HepG2 (cell line): Measurements from ENCODE around the gene THADA. TPM values are rescaled to one million over a fixed set of nuclear protein-coding genes. Genes with fewer than 3 reads are reported as not detected.

Source experiments
- ARID2 ChIP-seq: sonication (generic); formaldehyde crosslinking; IDR thresholded peaks from 2 replicates; pipeline ENCODE4 v1.8.1; 2022; ENCODE audit warnings: mild to moderate bottlenecking, missing genetic modification reagents, borderline replicate concordance
- CENPT ChIP-seq: sonication (generic); formaldehyde crosslinking; IDR thresholded peaks from 2 replicates; pipeline ENCODE4 v1.8.0; 2022; ENCODE audit warnings: low read depth, mild to moderate bottlenecking, moderate library complexity, missing genetic modification reagents
- EED ChIP-seq: sonication (generic); formaldehyde crosslinking; IDR thresholded peaks from 2 replicates; pipeline ENCODE4 v1.5.0; 2020; ENCODE audit warnings: mild to moderate bottlenecking, missing genetic modification reagents
- HIVEP1 ChIP-seq: sonication (generic); formaldehyde crosslinking; IDR thresholded peaks from 2 replicates; pipeline ENCODE4 v1.4.0; 2020; ENCODE audit warnings: mild to moderate bottlenecking, missing genetic modification reagents
- HMG20B ChIP-seq: conservative IDR thresholded peaks from 2 replicates; pipeline ENCODE4 v1.6.1; 2016; ENCODE audit warnings: missing genetic modification reagents, missing compliant biosample characterization
- JUN ChIP-seq: sonication (generic); formaldehyde crosslinking; IDR thresholded peaks from 2 replicates; pipeline ENCODE4 v1.4.0; 2020; ENCODE audit warnings: mild to moderate bottlenecking, missing genetic modification reagents
- NCOR1 ChIP-seq: fragments of 200-600 bp; sonication (generic); IDR thresholded peaks from 2 replicates; pipeline ENCODE4 v1.7.0; 2017; ENCODE audit warnings: antibody characterized with exemption, low read length, borderline replicate concordance
- RFX3 ChIP-seq: IDR thresholded peaks from 2 replicates; pipeline ENCODE4 v1.6.1; 2016; ENCODE audit warnings: missing biosample characterization, missing genetic modification reagents
- SOX13 ChIP-seq, 3 experiments: fragments of 450-650 bp in 1 of 3; sonication (generic) in 1 of 3; formaldehyde crosslinking in 1 of 3; IDR thresholded peaks in 2 of 3; conservative IDR thresholded peaks in 1 of 3; 2 replicates each; pipeline versions ENCODE4 v1.5.0 to v1.6.1; 2016 to 2020; ENCODE audit warnings: antibody characterized with exemption in 1 of 3, mild to moderate bottlenecking in 1 of 3, missing compliant biosample characterization in 1 of 3, missing genetic modification reagents in 1 of 3, moderate library complexity in 1 of 3
- STAT5B ChIP-seq: sonication (generic); formaldehyde crosslinking; IDR thresholded peaks from 2 replicates; pipeline ENCODE4 v1.4.0; 2020; ENCODE audit warnings: missing genetic modification reagents
- ZBTB7A ChIP-seq: sonication (generic); formaldehyde crosslinking; IDR thresholded peaks from 2 replicates; pipeline ENCODE4 v1.8.0; 2022; ENCODE audit warnings: mild to moderate bottlenecking, missing genetic modification reagents
- ZC3H4 ChIP-seq: sonication (generic); formaldehyde crosslinking; IDR thresholded peaks from 2 replicates; pipeline ENCODE4 v1.4.0; 2020; ENCODE audit warnings: missing genetic modification reagents, borderline replicate concordance
- ZFX ChIP-seq: sonication (generic); formaldehyde crosslinking; IDR thresholded peaks from 2 replicates; pipeline ENCODE4 v1.4.0; 2020; ENCODE audit warnings: mild to moderate bottlenecking, low read depth, missing genetic modification reagents, moderate library complexity
- ZNF205 ChIP-seq: IDR thresholded peaks from 2 replicates; pipeline ENCODE4 v1.6.1; 2018; ENCODE audit warnings: missing biosample characterization, missing genetic modification reagents
- ZNF235 ChIP-seq: sonication (generic); formaldehyde crosslinking; IDR thresholded peaks from 2 replicates; pipeline ENCODE4 v1.8.1; 2023; ENCODE audit warnings: mild to moderate bottlenecking, missing genetic modification reagents, borderline replicate concordance
- ZNF251 ChIP-seq: sonication (generic); formaldehyde crosslinking; IDR thresholded peaks from 2 replicates; pipeline ENCODE4 v1.9.0; 2021; ENCODE audit warnings: mild to moderate bottlenecking, missing genetic modification reagents
- ZNF460 ChIP-seq: sonication (generic); formaldehyde crosslinking; IDR thresholded peaks from 2 replicates; pipeline ENCODE4 v1.5.1; 2020; ENCODE audit warnings: missing genetic modification reagents, mild to moderate bottlenecking, borderline replicate concordance
- ZNF510 ChIP-seq: sonication (generic); formaldehyde crosslinking; IDR thresholded peaks from 2 replicates; pipeline ENCODE4 v1.4.0; 2020; ENCODE audit warnings: low read depth, mild to moderate bottlenecking, missing genetic modification reagents
- ZNF556 ChIP-seq: sonication (generic); formaldehyde crosslinking; IDR thresholded peaks from 2 replicates; pipeline ENCODE4 v1.4.0; 2020; ENCODE audit warnings: mild to moderate bottlenecking, missing genetic modification reagents, borderline replicate concordance
- ZNF570 ChIP-seq: sonication (generic); formaldehyde crosslinking; IDR thresholded peaks from 2 replicates; pipeline ENCODE4 v1.4.0; 2020; ENCODE audit warnings: mild to moderate bottlenecking, missing genetic modification reagents, borderline replicate concordance
- ZNF607 ChIP-seq: sonication (generic); formaldehyde crosslinking; IDR thresholded peaks from 2 replicates; pipeline ENCODE4 v1.5.1; 2020; ENCODE audit warnings: missing genetic modification reagents, mild to moderate bottlenecking, borderline replicate concordance
- ZNF724P ChIP-seq: sonication (generic); formaldehyde crosslinking; IDR thresholded peaks from 2 replicates; pipeline ENCODE4 v1.8.0; 2022; ENCODE audit warnings: missing genetic modification reagents, borderline replicate concordance
- polyA plus RNA-seq, 8 experiments: library from polyadenylated mRNA; depleted of rRNA in 3 of 8; stranded (reverse) in 7 of 8; unstranded in 1 of 8; fragments of >200 nt; fragmentation: Illumina TruSeq in 4 of 8; extraction: Trizol in 4 of 8; gene quantifications; 2 replicates each; pipeline versions ENCODE4 v1.2.1 to v1.2.3, GENCODE V29; 2011 to 2016; ENCODE audit warnings: low read depth in 4 of 8, missing spikeins in 1 of 8, mixed read lengths in 1 of 8; ENCODE audit not compliant: insufficient read depth in 1 of 8
- total RNA-seq, 5 experiments: library from RNA; depleted of rRNA; stranded (reverse); fragments of >200 nt; fragmentation: Illumina TruSeq; extraction: Trizol; gene quantifications; 2 replicates each; pipeline ENCODE4 v1.2.3, GENCODE V29; 2016; ENCODE audit warnings: low read depth in 1 of 5
- TF ChIP-seq, protein P1 (sequence below): sonication (generic); formaldehyde crosslinking; IDR thresholded peaks from 2 replicates; pipeline ENCODE4 v1.4.0; 2020; ENCODE audit warnings: missing genetic modification reagents
- TF ChIP-seq, protein P2 (sequence below): sonication (generic); formaldehyde crosslinking; IDR thresholded peaks from 2 replicates; pipeline ENCODE4 v1.8.0; 2022; ENCODE audit warnings: mild to moderate bottlenecking, missing genetic modification reagents
- TF ChIP-seq, protein P3 (sequence below): sonication (generic); formaldehyde crosslinking; IDR thresholded peaks from 2 replicates; pipeline ENCODE4 v1.8.0; 2022; ENCODE audit warnings: low read depth, missing genetic modification reagents

The THADA gene
- total and polyA plus RNA-seq, 2 of the 13 experiments (the other 11 are each of a cell fraction or from before 2014, with no cell fraction given), result 12.7 to 21.7 TPM

- TF ChIP-seq ZNF570, result no peak
- TF ChIP-seq, protein P1, sequence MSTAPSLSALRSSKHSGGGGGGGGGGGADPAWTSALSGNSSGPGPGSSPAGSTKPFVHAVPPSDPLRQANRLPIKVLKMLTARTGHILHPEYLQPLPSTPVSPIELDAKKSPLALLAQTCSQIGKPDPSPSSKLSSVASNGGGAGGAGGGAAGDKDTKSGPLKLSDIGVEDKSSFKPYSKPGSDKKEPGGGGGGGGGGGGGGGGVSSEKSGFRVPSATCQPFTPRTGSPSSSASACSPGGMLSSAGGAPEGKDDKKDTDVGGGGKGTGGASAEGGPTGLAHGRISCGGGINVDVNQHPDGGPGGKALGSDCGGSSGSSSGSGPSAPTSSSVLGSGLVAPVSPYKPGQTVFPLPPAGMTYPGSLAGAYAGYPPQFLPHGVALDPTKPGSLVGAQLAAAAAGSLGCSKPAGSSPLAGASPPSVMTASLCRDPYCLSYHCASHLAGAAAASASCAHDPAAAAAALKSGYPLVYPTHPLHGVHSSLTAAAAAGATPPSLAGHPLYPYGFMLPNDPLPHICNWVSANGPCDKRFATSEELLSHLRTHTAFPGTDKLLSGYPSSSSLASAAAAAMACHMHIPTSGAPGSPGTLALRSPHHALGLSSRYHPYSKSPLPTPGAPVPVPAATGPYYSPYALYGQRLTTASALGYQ (CRISPR knock-in tag), result 0 out of 2 replicates have a peak, but pooled peaks have one; percentile 45
- TF ChIP-seq ZBTB7A (CRISPR knock-in tag), result peak; percentile 96
- TF ChIP-seq JUN (CRISPR knock-in tag), result 0 out of 2 replicates have a peak, but pooled peaks have one; percentile 8
- TF ChIP-seq ZC3H4, result peak; percentile 68; the same call in 1 of the 2 replicates
- TF ChIP-seq ZNF460, result no peak
- TF ChIP-seq, protein P2, sequence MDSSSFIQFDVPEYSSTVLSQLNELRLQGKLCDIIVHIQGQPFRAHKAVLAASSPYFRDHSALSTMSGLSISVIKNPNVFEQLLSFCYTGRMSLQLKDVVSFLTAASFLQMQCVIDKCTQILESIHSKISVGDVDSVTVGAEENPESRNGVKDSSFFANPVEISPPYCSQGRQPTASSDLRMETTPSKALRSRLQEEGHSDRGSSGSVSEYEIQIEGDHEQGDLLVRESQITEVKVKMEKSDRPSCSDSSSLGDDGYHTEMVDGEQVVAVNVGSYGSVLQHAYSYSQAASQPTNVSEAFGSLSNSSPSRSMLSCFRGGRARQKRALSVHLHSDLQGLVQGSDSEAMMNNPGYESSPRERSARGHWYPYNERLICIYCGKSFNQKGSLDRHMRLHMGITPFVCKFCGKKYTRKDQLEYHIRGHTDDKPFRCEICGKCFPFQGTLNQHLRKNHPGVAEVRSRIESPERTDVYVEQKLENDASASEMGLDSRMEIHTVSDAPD (CRISPR knock-in tag), result peak; percentile 51; the same call in 1 of the 2 replicates
- 0 out of 2 replicates have a peak, but pooled peaks have one; percentile 8 for TF ChIP-seq ZNF607 (CRISPR knock-in tag)
- no peak for TF ChIP-seq STAT5B (CRISPR knock-in tag)
- TF ChIP-seq RFX3 (CRISPR knock-in tag), result no peak
- 0 out of 2 replicates have a peak, but pooled peaks have one; percentile 15 for TF ChIP-seq CENPT (CRISPR knock-in tag)
- peak; percentile 58 for TF ChIP-seq ZFX
- no peak for TF ChIP-seq ZNF510 (CRISPR knock-in tag)
- no peak for TF ChIP-seq ZNF235 (CRISPR knock-in tag)
- TF ChIP-seq ZNF205 (CRISPR knock-in tag), result 0 out of 2 replicates have a peak, but pooled peaks have one; percentile 6
- TF ChIP-seq, protein P3, sequence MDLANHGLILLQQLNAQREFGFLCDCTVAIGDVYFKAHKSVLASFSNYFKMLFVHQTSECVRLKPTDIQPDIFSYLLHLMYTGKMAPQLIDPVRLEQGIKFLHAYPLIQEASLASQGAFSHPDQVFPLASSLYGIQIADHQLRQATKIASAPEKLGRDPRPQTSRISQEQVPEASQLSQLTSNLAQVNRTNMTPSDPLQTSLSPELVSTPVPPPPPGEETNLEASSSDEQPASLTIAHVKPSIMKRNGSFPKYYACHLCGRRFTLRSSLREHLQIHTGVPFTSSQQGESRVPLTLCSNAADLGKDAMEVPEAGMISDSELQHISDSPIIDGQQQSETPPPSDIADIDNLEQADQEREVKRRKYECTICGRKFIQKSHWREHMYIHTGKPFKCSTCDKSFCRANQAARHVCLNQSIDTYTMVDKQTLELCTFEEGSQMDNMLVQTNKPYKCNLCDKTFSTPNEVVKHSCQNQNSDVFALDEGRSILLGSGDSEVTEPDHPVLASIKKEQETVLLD (CRISPR knock-in tag), result no peak
- TF ChIP-seq SOX13 (IDR thresholded peaks at IDR 0.05), result no peak
- 0 out of 4 replicates have a peak, but pooled peaks of 1 of the 2 experiments have one; percentile 6 for TF ChIP-seq SOX13 (CRISPR knock-in tag; conservative IDR thresholded peaks at IDR 0.05 in 1 of 2, IDR thresholded peaks at IDR 0.05 in 1 of 2)
- TF ChIP-seq ZNF724P (CRISPR knock-in tag), result peak; percentile 5; the same call in 1 of the 2 replicates
- TF ChIP-seq NCOR1, result 0 out of 2 replicates have a peak, but pooled peaks have one; percentile 8
- TF ChIP-seq ARID2 (CRISPR knock-in tag), result no peak
- no peak for TF ChIP-seq HMG20B (CRISPR knock-in tag)
- peak; percentile 75; the same call in 1 of the 2 replicates for TF ChIP-seq ZNF556 (CRISPR knock-in tag)
- TF ChIP-seq ZNF251 (CRISPR knock-in tag), result no peak
- peak; percentile 63; the same call in 1 of the 2 replicates for TF ChIP-seq HIVEP1
- 0 out of 2 replicates have a peak, but pooled peaks have one; percentile 53 for TF ChIP-seq EED (CRISPR knock-in tag)
Observed at GRCh38 chr2:43221124-43221762, 374.6 kb downstream of the THADA start (continued).
